ENCODE results near the gene CA6. TPM values are rescaled to one million over a fixed set of nuclear protein-coding genes. Genes with fewer than 3 reads are reported as not detected.

Gene CA6
- polyA plus RNA-seq, 2 of the 4 experiments (the other 2 are of a cell fraction): not detected

- no peak for FAIRE-seq
- 37% methylated on average over 6 of the region's 17 CpGs for WGBS (ENCODE audit: missing lambda C conversion rate)
- Histone ChIP-seq H3K9me3 (no peaks in the 10 kb centered on the region), H3K27ac (no peak overlapping the region; a peak in 2 of 6 replicates), H3K4me2 (peak overlapping the region; percentile 54), H3K4me3 (no peak overlapping the region), H3K4me1 (peaks cover 61% of the 10 kb centered on the region)
- POLR2A ChIA-PET: no interaction called here
- TF ChIP-seq POLR2AphosphoS2 (conservative IDR thresholded peaks at IDR 0.05; ENCODE audit: low read length) (no peak), FOSB (CRISPR knock-in tag; IDR thresholded peaks at IDR 0.05) (no peak), E2F6 (IDR thresholded peaks at IDR 0.05; ENCODE audit: borderline replicate concordance, low read depth) (no peak)
- CTCF ChIA-PET: interaction anchor here (1.6 to 1.9 kb wide), 2 partner anchors 31 to 93 kb away, joined by 5 to 6 read pairs; no protein-coding TSS in a partner anchor
- DNase-seq (ENCODE audit: low read depth in 1 of 2, low spot score in 1 of 2): peak in 1 of 2 experiments; percentile 44
- ATAC-seq: peak; percentile 28 to 32; a peak in 3 of 6 replicates
Observed at GRCh38 chr1:8911416-8912309, 34.0 kb upstream of the CA6 start.

GRCh38 chr1:8913457-8913856, 32.2 kb upstream of the CA6 start:
- Histone ChIP-seq H3K4me3 (no peak overlapping the region), H3K27ac (peak overlapping the region; percentile 44 to 65; a peak in 4 of 6 replicates), H3K9me3 (no peaks in the 10 kb centered on the region), H3K4me1 (peaks cover 51% of the 10 kb centered on the region), H3K4me2 (no peak overlapping the region)
- no peak for TF ChIP-seq FOSB (CRISPR knock-in tag; IDR thresholded peaks at IDR 0.05)
- no peak for TF ChIP-seq JUN (IDR thresholded peaks at IDR 0.05)
- no peak for TF ChIP-seq RAD21 (conservative IDR thresholded peaks at IDR 0.05 in 1 of 2, IDR thresholded peaks at IDR 0.05 in 1 of 2)
- no peak for TF ChIP-seq ZFP36 (IDR thresholded peaks at IDR 0.05; ENCODE audit: borderline replicate concordance, partially characterized antibody)
- TF ChIP-seq GATA3 (IDR thresholded peaks at IDR 0.05; ENCODE audit: borderline replicate concordance): no peak
- TF ChIP-seq EHMT2 (IDR thresholded peaks at IDR 0.05; ENCODE audit: low read depth): no peak
- TF ChIP-seq ATOH8 (CRISPR knock-in tag; IDR thresholded peaks at IDR 0.05; ENCODE audit: low read depth): no peak
- TF ChIP-seq ZC3H11A (IDR thresholded peaks at IDR 0.05): no peak
- TF ChIP-seq FOSL2 (IDR thresholded peaks at IDR 0.05): no peak
- no peak for TF ChIP-seq FOSL2 (CRISPR knock-in tag; IDR thresholded peaks at IDR 0.05)
- no peak for TF ChIP-seq MYC (IDR thresholded peaks at IDR 0.05; ENCODE audit: borderline replicate concordance, low read length)
- no peak for TF ChIP-seq HMGXB4 (CRISPR knock-in tag; IDR thresholded peaks at IDR 0.05; ENCODE audit: borderline replicate concordance)
- TF ChIP-seq NFE2L2 (conservative IDR thresholded peaks at IDR 0.05; ENCODE audit: low read length): no peak
- TF ChIP-seq JUNB (IDR thresholded peaks at IDR 0.05): no peak
- no peak for TF ChIP-seq CBX8 (IDR thresholded peaks at IDR 0.05)
- TF ChIP-seq RNF2 (IDR thresholded peaks at IDR 0.05; ENCODE audit: borderline replicate concordance, low read depth): no peak
- no peak for FAIRE-seq
- ChIA-PET CTCF (interaction anchor here (0.9 to 3.6 kb wide), 7 partner anchors 10 to 184 kb away, joined by 3 to 34 read pairs (median 4); no protein-coding TSS in a partner anchor), POLR2A (no interaction called here)
- WGBS (ENCODE audit: missing lambda C conversion rate): 62% methylated on average over 8 of the region's 9 CpGs
- no peak for ATAC-seq
- DNase-seq (ENCODE audit: low read depth in 1 of 2, low spot score in 1 of 2): no peak

- Histone ChIP-seq H3K9me3 (no peaks in the 10 kb centered on the region), H3K27ac (peak overlapping the region; percentile 34 to 78; a peak in 4 of 6 replicates), H3K4me3 (no peak overlapping the region), H3K4me2 (no peak overlapping the region), H3K4me1 (peaks cover 42% of the 10 kb centered on the region)
- TF ChIP-seq FOSB (CRISPR knock-in tag; IDR thresholded peaks at IDR 0.05): no peak
- TF ChIP-seq ZSCAN20 (CRISPR knock-in tag; IDR thresholded peaks at IDR 0.05): no peak
- no peak for TF ChIP-seq NFE2L2 (conservative IDR thresholded peaks at IDR 0.05; ENCODE audit: low read length)
- no peak for TF ChIP-seq HOXA7 (CRISPR knock-in tag; IDR thresholded peaks at IDR 0.05)
- TF ChIP-seq ZNF302 (CRISPR knock-in tag; IDR thresholded peaks at IDR 0.05): no peak
- no peak for TF ChIP-seq NPAS2 (CRISPR knock-in tag; IDR thresholded peaks at IDR 0.05; ENCODE audit: borderline replicate concordance)
- TF ChIP-seq HEYL (CRISPR knock-in tag; IDR thresholded peaks at IDR 0.05): no peak
- no peak for TF ChIP-seq NR3C1 (IDR thresholded peaks at IDR 0.05)
- no peak for TF ChIP-seq RCOR1 (IDR thresholded peaks at IDR 0.05; ENCODE audit: low read depth, low read length)
- TF ChIP-seq MAFK (IDR thresholded peaks at IDR 0.05; ENCODE audit: partially characterized antibody): no peak
- TF ChIP-seq FOXS1 (CRISPR knock-in tag; IDR thresholded peaks at IDR 0.05): no peak
- ChIA-PET CTCF (interaction anchor here (0.9 to 3.6 kb wide), 11 partner anchors 11 to 187 kb away, joined by 3 to 34 read pairs (median 4); no protein-coding TSS in a partner anchor), POLR2A (interaction anchor here (1.0 kb wide), 1 partner anchor 34 kb away, joined by 5 read pairs; no protein-coding TSS in a partner anchor)
- FAIRE-seq (no peak), ATAC-seq (no peak), DNase-seq (ENCODE audit: low read depth in 1 of 2, low spot score in 1 of 2) (no peak)
- WGBS (ENCODE audit: missing lambda C conversion rate): 96% methylated on average over 7 of the region's 7 CpGs
Observed at GRCh38 chr1:8914466-8914865, 31.2 kb upstream of the CA6 start.

Measured in A549 (cell line).